ENCODE measurements around the gene IQGAP1. TPM values are rescaled to one million over a fixed set of nuclear protein-coding genes. Genes with fewer than 3 reads are reported as not detected.
"Not testable (repeated sequence)": the region's sequence is repeated elsewhere in the genome, so short reads cannot be mapped to it uniquely, and the experiment has no call there.

Gene IQGAP1
- total and polyA plus RNA-seq, 11 donors, result 18.9 to 115 (median 36.1) TPM

GRCh38 chr15:90513448-90513847 is 125.4 kb downstream of the IQGAP1 start:
- Histone ChIP-seq H3K27me3 (no peaks in the 10 kb centered on the region), H3K4me3 (no peak overlapping the region), H3K36me3 (no peaks in the 10 kb centered on the region), H3K27ac (peak overlapping the region in 1 of 12 donors; percentile 56), H3K9me3 (no peaks in the 10 kb centered on the region), H3K4me1 (peaks cover 0 to 14% (median 0%) of the 10 kb centered on the region in 12 donors)
- WGBS, 4 donors, result 95 to 97% (median 96%) methylated on average over 2 of the region's 2 CpGs
- TF ChIP-seq POLR2A (IDR thresholded peaks at IDR 0.05) (no peak), CTCF (IDR thresholded peaks at IDR 0.05) (no peak)
- DNase-seq, result no peak
- intact Hi-C loops (cut with DNase I), result loop anchor here in 1 of 10 donors (10.0 kb wide), 1 partner anchor 181 kb away; no protein-coding TSS in a partner anchor
- no peak for ATAC-seq

- H3K36me3 ChIP-seq, ATAC-seq, DNase-seq, H3K9me3 ChIP-seq, H3K27me3 ChIP-seq, H3K4me3 ChIP-seq, H3K27ac ChIP-seq: not testable (repeated sequence)
- H3K4me1 ChIP-seq, result peaks cover 0 to 14% (median 0%) of the 10 kb centered on the region in 12 donors
- intact Hi-C loops (cut with DNase I), result loop anchor here in 1 of 10 donors (10.0 kb wide), 1 partner anchor 181 kb away; no protein-coding TSS in a partner anchor
- 47 to 98% (median 85%) methylated on average over 2 of the region's 2 CpGs for WGBS, 4 donors
Measured at GRCh38 chr15:90513893-90514292, 125.9 kb downstream of the IQGAP1 start.

- H3K27ac ChIP-seq, result no peak overlapping the region
- ATAC-seq, result no peak
- no peaks in the 10 kb centered on the region for H3K27me3 ChIP-seq
- intact Hi-C loops (cut with DNase I), result loop anchor here in 1 of 10 donors (10.0 kb wide), 2 partner anchors 175 to 365 kb away; partner anchors contain the start of gene FES
- H3K36me3 ChIP-seq, result no peaks in the 10 kb centered on the region
- WGBS, 4 donors, result 75 to 91% (median 85%) methylated on average over 1 of the region's 1 CpG
- DNase-seq, result no peak
- no peaks in the 10 kb centered on the region for H3K9me3 ChIP-seq
- TF ChIP-seq CTCF (IDR thresholded peaks at IDR 0.05) (no peak), POLR2A (IDR thresholded peaks at IDR 0.05) (no peak)
- no peak overlapping the region for H3K4me3 ChIP-seq
- H3K4me1 ChIP-seq, result peaks cover 0 to 7% (median 0%) of the 10 kb centered on the region in 12 donors
Measured at GRCh38 chr15:90519688-90520087, 131.6 kb downstream of the IQGAP1 start.

- no peaks in the 10 kb centered on the region for H3K27me3 ChIP-seq
- H3K4me1 ChIP-seq, result peaks cover 0 to 7% (median 0%) of the 10 kb centered on the region in 12 donors
- no peak for DNase-seq
- H3K9me3 ChIP-seq, result no peaks in the 10 kb centered on the region
- 92 to 94% (median 92%) methylated on average over 5 of the region's 5 CpGs for WGBS, 4 donors
- no peak for TF ChIP-seq POLR2A (IDR thresholded peaks at IDR 0.05)
- intact Hi-C loops (cut with DNase I), result loop anchor here in 1 of 10 donors (10.0 kb wide), 1 partner anchor 364 kb away; the partner anchor contains the start of gene FES
- ATAC-seq, result no peak
- H3K27ac ChIP-seq, result no peak overlapping the region
- H3K4me3 ChIP-seq, result no peak overlapping the region
- H3K36me3 ChIP-seq, result no peaks in the 10 kb centered on the region
Measured at GRCh38 chr15:90520365-90520764, 132.3 kb downstream of the IQGAP1 start.

- Histone ChIP-seq H3K27me3 (no peaks in the 10 kb centered on the region), H3K27ac (no peak overlapping the region), H3K9me3 (no peaks in the 10 kb centered on the region), H3K4me1 (no peaks in the 10 kb centered on the region), H3K36me3 (no peaks in the 10 kb centered on the region), H3K4me3 (no peak overlapping the region)
- 86 to 92% (median 91%) methylated on average over 3 of the region's 3 CpGs for WGBS, 4 donors
- DNase-seq (no peak), ATAC-seq (no peak)
- intact Hi-C loops (cut with DNase I), result loop anchor here in 1 of 10 donors (10.0 kb wide), 1 partner anchor 361 kb away; the partner anchor contains the start of gene FES
- TF ChIP-seq CTCF (IDR thresholded peaks at IDR 0.05) (no peak), POLR2A (IDR thresholded peaks at IDR 0.05) (no peak)
Measured at GRCh38 chr15:90523373-90523772, 135.3 kb downstream of the IQGAP1 start.

GRCh38 chr15:90524018-90524803 is 136.2 kb downstream of the IQGAP1 start:
- not testable (repeated sequence) for ATAC-seq, DNase-seq, H3K27ac ChIP-seq, H3K9me3 ChIP-seq, H3K27me3 ChIP-seq, H3K4me1 ChIP-seq, H3K4me3 ChIP-seq, H3K36me3 ChIP-seq
- intact Hi-C loops (cut with DNase I), result loop anchor here in 1 of 10 donors (10.0 kb wide), 1 partner anchor 361 kb away; the partner anchor contains the start of gene FES
- 91 to 94% (median 92%) methylated on average over 6 of the region's 6 CpGs for WGBS, 4 donors
